Measurements from ENCODE around the gene ACP7.

The ACP7 gene

GRCh38 chr19:39078436-39079200 lies 5.5 kb upstream of the ACP7 start:
- DNase-seq (ENCODE audit: low spot score) = no peak
- TF ChIP-seq, protein P1, sequence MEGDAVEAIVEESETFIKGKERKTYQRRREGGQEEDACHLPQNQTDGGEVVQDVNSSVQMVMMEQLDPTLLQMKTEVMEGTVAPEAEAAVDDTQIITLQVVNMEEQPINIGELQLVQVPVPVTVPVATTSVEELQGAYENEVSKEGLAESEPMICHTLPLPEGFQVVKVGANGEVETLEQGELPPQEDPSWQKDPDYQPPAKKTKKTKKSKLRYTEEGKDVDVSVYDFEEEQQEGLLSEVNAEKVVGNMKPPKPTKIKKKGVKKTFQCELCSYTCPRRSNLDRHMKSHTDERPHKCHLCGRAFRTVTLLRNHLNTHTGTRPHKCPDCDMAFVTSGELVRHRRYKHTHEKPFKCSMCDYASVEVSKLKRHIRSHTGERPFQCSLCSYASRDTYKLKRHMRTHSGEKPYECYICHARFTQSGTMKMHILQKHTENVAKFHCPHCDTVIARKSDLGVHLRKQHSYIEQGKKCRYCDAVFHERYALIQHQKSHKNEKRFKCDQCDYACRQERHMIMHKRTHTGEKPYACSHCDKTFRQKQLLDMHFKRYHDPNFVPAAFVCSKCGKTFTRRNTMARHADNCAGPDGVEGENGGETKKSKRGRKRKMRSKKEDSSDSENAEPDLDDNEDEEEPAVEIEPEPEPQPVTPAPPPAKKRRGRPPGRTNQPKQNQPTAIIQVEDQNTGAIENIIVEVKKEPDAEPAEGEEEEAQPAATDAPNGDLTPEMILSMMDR (IDR thresholded peaks at IDR 0.05; ENCODE audit: extremely low read depth, missing control alignments) = no peak

GRCh38 chr19:39080431-39080830 lies 3.7 kb upstream of the ACP7 start:
- no peak for DNase-seq (ENCODE audit: low spot score)
- TF ChIP-seq, protein P1 (IDR thresholded peaks at IDR 0.05; ENCODE audit: extremely low read depth, missing control alignments) = no peak

GRCh38 chr19:39082167-39082566 lies 2.0 kb upstream of the ACP7 start:
- TF ChIP-seq, protein P1 (IDR thresholded peaks at IDR 0.05; ENCODE audit: extremely low read depth, missing control alignments) = no peak

DNA sequence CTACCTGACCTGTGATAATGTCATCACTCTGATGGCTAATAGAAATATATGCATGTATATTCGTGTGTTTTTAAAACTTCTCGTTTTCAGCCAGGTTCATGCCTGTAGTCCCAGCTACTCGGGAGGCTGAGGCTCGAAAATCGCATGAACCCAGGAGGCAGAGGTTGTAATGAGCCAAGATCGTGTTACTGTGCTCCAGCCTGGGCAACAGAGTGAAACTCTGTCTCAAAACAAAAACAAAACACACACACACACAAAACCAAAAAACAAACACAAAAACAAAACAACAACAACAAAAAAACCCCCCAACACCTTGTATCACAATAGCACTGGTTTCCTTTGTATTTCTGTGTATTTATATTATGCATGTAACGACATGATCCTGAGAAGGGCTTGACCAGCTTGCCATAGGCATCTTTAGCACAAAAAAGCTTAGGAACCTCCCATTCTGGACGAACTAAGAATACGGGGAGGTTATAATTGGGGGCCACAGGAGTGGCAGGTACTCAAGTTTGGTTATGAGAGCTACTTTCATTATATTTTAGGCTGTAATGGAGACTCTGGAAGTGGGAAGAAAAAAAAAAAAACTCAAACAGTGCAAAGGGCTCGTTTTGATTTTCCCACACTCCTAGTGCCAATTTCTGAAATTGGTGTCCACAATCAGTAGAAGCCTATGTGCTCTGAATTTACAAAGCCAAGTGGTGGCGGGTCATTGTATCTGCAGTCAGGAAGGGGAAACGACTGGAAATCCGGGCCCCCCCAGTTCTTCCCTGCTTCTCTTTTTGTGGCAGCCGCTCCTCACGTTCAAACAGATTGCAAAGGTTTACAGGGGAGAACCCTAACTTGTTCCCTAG lies 1.2 kb upstream of the ACP7 start:
- TF ChIP-seq, protein P1 (IDR thresholded peaks at IDR 0.05; ENCODE audit: extremely low read depth, missing control alignments) = no peak
- DNase-seq (ENCODE audit: low spot score) = no peak

More at GRCh38 chr19:39082167-39082566, 2.0 kb upstream of the ACP7 start:
- no peak for DNase-seq (ENCODE audit: low spot score)

DNA sequence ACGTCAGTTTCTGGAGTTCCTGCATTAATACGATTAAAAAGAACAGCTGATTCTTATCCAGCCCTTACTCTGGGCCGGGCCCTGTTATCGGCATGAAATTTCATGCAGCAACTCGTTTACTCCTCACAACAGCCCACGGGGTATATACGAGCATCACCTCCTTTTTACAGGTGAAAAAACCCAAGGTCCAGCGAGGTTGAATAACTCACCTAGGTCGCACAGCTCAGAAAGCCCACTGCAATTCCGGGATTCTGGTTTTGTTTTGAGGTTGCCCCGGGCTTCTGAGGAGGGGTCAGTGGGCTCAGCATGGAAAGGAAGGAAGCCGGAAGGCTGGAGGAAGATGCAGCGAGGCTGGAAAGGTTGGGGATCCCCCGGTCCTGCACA lies 577 bp upstream of the ACP7 start:
- TF ChIP-seq, protein P1 (IDR thresholded peaks at IDR 0.05; ENCODE audit: extremely low read depth, missing control alignments) = no peak
- DNase-seq (ENCODE audit: low spot score) = no peak

GRCh38 chr19:39084732-39085080 lies 538 bp downstream of the ACP7 start:
- TF ChIP-seq, protein P1 (IDR thresholded peaks at IDR 0.05; ENCODE audit: extremely low read depth, missing control alignments) = no peak
- DNase-seq (ENCODE audit: low spot score) = no peak

- TF ChIP-seq, protein P1 (IDR thresholded peaks at IDR 0.05; ENCODE audit: extremely low read depth, missing control alignments) = no peak
- DNase-seq (ENCODE audit: low spot score) = no peak
These were observed 1.2 kb downstream of the ACP7 start for GRCh38 chr19:39085392-39085791.

Measured in GM20000 (cell line).